Cardiac septum (tissue), 1 donor: ENCODE measurements around the gene PROCA1. TPM values are rescaled to one million over a fixed set of nuclear protein-coding genes. Genes with fewer than 3 reads are reported as not detected.
"Not testable (repeated sequence)": the region's sequence is repeated elsewhere in the genome, so short reads cannot be mapped to it uniquely, and the experiment has no call there.

Source experiments
- DNase-seq: peaks from one replicate; pipeline ENCODE4 v3.0.0-alpha.2; 2020; ENCODE audit warnings: low spot score
- intact Hi-C: fragments of 100-400 bp; cut with DNase I; formaldehyde crosslinking; loops from one replicate; pipeline ENCODE4 v1.14.0; 2022
- total RNA-seq: library from RNA; stranded (reverse); fragmentation: NEBNext Ultra II Directional; extraction: Animal tissue kit (Norgen Biotek cat#: 25700); gene quantifications from one replicate; pipeline ENCODE4 v1.2.1, GENCODE V29; 2021
- donor health status: DM: no; HTN: no; CAD: no.

Gene PROCA1
- total RNA-seq, 1 donor from 2014 or later, result 2.0 TPM

DNA sequence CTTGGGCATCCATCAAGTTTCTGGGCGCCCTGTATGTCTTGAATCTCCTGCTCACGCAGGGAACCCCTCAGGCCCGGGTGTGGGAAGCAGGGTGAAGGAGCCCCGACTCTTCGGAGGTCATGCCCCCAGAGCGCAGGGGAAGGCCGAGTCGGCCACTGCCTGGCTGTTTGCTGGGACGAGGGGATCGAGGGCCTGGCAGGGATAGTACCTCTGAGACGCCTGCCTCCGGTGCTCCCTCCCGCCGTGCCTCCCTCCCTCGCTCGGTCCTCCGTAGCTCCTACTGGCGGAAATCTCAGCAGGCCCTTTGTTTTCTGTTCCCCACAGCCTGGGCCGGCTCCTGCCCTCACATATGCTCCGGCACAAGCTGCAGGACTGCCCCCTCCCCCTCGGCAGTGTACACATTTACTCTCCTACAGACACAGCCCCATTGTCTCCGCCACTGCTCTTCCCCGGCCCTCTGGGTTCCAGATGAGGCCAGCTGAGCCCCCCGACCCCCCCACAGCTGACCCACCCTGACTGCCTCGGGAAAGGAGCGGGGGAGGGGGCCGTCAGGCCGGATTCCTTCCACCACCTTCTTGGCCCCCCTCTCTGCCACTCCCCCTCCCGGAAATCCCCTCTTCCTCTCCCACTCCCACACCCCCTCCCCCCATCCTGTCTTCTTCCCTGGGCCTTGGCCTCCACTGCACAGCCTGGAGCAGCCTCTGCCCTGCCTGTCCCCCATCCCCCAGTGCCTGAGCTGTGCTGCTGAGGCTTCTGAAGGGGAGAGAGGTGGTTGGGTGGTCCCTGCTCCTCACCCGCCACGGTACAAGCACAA lies 33.5 kb upstream of the PROCA1 start:
- intact Hi-C loops, result loop anchor here (1.0 kb wide), 1 partner anchor 17 kb away; the partner anchor contains the start of gene NEK8
- DNase-seq, result no peak

DNA sequence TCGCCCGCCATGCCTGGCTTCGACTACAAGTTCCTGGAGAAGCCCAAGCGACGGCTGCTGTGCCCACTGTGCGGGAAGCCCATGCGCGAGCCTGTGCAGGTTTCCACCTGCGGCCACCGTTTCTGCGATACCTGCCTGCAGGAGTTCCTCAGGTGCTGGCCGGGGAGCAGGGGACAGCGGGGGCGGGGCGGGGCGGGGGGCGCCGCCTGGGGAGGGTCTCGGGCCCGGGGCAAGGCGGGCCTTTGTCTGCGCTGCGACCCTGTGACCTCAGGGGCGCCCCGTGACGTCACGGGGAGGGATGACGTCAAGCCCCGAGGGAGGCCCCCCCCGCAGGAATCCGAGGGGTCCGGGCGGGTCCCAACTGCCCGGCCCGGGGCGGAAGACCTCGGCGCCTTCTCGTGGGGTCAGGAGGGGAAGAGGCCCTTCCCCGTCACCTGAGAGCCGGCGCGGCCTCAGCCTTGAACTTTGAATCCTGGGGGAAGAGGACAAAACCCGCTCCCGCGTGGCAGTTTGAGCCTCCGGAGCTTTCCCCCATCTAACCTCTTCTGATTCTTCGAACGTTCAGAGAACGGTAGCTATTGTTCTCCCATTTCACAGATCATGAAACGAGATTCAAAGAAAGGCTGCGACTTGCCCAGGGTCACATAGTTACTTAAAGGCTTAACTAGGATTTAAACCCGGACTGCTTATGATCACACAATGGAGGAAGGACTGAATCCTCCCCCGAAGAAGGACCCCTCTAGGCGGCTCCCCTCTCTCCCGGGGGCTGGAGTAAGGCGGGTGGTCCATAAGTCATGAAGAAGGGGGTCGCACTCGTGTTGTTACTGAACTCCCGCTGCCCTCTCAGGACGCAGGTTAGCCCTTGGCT lies 32.6 kb upstream of the PROCA1 start:
- intact Hi-C loops, result loop anchor here (1.0 kb wide), 1 partner anchor 16 kb away; the partner anchor contains the start of gene NEK8
- DNase-seq, result no peak

DNA sequence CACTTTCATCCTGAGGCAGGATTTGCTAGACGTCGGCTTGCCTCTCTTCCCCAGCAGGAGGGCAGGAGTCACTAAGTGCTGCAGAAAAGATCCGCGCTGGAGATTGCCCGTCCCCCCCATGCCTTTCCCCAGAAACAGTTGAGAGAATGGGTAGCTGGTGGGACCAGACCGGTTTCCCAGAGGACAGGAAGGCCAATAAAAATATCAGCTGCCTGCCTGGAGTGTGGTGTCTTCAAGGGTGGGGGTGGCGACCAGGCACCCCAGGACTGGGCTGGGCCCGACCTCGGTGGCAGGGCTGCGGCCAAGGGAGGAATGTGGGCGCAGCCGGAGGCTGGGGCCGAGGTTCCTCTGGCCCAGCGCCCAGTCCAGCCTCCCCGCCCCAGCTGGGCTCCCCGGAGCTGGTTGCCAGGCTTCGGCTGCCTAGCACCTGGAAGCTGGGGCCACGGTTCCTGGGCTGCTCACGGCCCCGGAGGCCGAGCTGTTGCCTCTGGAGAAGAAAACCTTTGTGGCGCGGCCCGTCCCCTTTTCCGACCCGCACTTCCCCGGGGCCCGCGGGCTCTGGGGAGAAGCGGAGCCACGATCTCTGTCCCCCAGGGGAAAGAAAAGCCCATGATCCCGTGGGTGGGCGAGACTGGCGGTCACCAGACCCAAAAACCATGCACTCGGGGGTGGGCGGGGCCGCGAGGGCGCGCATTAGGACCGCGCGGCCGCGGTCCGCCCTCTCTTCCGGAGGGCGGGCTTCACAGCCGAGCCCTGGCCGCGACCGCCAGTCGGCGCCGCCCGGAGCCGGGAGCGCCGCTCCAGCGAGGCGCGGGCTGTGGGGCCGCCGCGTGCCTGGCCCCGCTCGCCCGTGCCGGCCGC lies 31.8 kb upstream of the PROCA1 start, which contains the start of gene TRAF4:
TRAF4 (plus strand) TSS at position 769 of the 861 bp plus-strand sequence. CDS start 102 bp downstream, outside the sequence.
- intact Hi-C loops, result loop anchor here (1.0 kb wide), 1 partner anchor 15 kb away; the partner anchor contains the start of gene NEK8
- peak; percentile 87 for DNase-seq

DNA sequence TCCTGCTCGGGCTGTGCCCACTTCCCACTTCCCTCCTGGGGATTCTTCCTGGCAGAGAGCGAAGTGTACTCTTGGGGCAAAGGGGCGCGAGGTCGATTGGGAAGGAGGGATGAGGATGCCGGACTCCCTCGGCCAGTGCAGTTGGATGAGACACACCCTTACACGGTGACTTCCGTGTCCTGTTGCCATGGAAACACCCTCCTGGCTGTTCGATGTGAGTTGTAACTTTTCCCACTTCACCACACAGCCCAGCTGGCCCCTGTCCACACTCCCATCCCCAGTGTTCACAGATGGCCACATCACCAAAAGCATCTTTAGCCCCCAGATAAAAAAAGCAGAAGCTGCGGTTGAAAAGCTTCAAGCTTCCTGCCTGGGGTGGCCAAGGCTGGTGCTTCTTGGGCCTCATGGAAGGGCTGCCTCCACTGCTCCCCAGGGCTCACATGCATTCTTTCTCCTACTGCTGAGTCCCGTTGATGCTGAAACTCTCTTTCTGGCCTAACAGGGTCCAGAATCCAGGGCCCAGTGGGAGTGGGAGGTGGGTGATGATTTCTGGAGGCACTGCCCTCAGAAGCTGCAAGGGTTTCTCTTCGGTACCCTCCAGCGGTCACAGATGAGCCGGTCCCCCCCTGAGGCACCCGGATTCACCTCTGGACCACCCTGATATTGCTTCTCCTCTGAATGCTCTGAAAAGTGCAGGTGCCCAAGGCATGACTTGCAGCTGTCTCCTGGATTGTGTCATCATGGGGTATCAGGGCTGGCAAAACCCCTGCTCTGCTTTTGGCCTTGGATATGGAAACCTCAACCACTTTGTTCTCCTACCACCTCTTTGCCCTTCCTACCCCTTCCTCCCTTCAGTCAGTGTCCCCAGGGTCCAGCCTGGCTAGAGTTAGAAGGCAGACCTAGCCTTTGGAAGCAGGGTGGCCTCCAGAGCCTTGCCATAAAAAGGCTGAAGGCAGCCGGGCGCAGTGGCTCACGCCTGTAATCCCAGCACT lies 30.0 kb upstream of the PROCA1 start:
- intact Hi-C loops, result no loop called here
- no peak for DNase-seq

DNA sequence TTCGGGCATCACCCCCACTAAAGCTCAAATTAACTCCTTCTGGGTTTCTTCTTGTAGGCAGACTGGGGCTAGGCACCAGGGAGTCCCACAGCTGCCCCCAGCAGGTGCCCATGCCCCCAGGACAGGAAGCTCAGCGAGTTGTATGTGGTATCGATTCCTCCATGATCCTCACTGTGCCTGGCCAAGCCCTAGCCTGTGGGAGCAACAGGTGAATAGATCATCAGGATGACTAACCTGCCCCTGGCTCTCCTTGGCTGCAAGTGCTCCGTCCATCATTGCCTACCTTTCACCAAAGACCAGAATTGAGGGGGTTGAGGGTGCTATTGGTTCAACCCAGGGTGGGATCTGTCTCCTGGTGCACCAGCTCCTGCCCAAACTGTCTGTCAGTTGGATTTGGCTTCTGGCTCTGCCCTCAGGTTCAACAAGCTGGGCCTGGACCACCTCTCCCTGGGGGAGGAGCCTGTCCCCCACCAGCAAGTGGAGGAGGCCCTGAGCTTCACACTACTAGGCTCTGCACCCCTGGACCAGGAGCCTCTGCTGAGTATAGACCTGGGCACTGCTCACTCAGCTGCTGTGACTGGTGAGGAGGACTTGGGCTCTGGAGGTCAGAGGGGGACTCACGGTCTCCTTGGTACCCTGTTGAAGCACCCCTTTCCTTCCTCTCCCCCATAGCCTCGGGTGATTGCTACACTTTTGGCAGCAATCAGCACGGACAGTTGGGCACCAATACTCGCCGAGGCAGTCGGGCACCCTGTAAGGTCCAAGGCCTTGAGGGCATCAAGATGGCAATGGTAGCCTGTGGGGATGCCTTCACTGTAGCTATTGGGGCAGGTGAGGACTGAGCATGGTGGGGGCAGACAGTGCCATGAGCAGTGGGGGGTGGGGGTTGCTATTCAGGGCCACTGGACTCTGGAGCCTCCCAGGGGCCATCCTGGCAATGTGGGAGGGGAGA lies 29.0 kb upstream of the PROCA1 start:
- DNase-seq, result no peak
- intact Hi-C loops, result no loop called here

DNA sequence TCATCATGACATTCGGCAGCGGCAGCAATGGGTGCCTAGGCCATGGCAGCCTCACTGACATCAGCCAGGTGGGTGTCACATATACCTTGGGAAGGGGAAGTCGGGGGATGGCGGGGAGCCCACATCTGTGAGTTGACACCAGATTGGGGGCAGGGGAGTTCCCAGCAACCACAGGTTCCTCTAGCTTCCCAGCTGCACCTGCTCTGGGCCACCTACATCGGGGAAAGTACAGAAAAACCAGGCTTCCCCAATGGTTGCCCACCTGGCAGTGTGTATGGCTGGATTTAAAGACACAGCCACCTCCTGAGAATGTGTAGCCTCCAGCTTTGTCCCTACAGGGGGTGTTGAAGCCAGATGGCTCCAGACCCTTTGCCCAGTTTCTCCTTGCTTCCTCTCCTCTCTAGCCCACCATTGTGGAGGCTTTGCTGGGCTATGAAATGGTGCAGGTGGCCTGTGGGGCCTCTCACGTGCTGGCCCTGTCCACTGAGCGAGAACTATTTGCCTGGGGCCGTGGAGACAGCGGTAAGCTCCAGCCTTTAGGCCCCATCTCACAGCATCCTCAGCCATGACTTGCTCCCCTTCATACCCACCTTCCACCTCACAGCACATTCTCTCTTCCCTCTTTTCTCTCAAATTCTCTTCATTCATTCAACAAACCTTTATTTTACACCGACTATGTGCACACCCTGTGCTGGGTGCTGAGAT lies 27.1 kb upstream of the PROCA1 start:
- intact Hi-C loops, result no loop called here
- no peak for DNase-seq

DNA sequence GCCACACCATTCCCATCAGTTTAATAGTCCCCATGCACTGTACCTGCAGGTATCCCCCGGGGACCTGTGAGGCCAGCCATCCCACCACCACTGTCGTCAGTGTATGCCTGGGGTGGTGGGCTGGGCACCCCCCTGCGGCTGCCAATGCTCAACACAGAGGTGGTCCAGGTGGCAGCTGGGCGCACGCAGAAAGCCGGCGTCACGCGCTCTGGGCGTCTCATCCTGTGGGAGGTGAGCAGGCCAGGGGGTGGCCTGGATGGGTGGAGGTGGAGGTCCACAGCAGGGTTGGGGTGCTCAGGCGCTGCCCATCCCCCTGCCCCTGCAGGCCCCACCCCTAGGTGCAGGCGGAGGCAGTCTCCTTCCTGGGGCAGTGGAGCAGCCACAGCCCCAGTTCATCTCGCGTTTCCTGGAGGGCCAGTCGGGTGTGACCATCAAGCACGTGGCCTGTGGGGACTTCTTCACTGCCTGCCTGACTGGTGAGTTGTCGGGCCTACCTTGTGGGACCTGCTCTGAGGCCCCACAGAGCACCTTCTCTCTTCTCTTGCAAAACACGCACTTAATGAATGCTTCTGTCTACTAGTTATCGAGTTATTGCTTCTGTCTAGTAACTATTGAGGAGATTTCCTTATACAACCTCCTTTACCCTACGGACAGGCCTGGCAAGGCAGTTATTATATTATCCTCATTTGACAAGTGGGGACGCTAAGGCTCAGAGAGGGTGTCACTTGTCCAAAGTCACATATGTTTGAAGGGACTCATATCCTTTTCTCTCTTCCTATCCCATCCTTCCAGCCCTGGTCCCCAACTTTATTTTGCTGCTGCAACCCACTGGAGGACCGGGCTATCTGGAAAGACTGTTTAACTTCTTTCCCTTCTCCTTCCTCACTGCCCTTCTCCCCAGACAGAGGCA lies 26.3 kb upstream of the PROCA1 start:
- intact Hi-C loops, result no loop called here
- no peak for DNase-seq

DNA sequence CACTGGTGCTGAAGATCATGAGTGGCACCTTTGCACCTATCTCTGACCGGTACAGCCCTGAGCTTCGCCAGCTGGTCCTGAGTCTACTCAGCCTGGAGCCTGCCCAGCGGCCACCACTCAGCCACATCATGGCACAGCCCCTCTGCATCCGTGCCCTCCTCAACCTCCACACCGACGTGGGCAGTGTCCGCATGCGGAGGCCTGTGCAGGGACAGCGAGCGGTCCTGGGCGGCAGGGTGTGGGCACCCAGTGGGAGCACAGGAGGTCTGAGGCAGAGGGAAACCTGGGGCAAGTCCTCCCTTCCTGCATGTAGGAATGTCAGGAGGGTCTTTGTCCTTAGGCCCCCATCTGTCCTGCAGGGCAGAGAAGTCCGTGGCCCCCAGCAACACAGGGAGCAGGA lies 25.6 kb upstream of the PROCA1 start:
- intact Hi-C loops, result no loop called here
- no peak for DNase-seq

DNA sequence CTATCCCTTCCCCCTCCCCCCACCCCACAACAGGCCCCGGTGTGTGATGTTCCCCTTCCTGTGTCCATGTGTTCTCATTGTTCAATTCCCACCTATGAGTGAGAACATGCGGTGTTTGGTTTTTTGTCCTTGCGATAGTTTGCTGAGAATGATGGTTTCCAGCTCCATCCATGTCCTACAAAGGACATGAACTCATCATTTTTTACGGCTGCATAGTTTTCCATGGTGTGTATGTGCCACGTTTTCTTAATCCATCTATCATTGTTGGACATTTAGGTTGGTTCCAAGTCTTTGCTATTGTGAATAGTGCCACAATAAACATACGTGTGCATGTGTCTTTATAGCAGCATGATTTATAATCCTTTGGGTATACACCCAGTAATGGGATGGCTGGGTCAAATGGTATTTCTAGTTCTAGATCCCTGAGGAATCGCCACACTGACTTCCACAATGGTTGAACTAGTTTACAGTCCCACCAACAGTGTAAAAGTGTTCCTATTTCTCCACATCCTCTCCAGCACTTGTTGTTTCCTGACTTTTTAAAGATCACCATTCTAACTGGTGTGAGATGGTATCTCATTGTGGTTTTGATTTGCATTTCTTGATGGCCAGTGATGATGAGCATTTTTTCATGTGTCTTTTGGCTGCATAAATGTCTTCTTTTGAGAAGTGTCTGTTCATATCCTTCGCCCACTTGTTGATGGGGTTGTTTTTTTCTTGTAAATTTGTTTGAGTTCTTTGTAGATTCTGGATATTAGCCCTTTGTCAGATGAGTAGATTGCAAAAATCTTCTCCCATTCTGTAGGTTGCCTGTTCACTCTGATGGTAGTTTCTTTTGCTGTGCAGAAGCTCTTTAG lies 24.5 kb upstream of the PROCA1 start:
- intact Hi-C loops, DNase-seq: not testable (repeated sequence)

DNA sequence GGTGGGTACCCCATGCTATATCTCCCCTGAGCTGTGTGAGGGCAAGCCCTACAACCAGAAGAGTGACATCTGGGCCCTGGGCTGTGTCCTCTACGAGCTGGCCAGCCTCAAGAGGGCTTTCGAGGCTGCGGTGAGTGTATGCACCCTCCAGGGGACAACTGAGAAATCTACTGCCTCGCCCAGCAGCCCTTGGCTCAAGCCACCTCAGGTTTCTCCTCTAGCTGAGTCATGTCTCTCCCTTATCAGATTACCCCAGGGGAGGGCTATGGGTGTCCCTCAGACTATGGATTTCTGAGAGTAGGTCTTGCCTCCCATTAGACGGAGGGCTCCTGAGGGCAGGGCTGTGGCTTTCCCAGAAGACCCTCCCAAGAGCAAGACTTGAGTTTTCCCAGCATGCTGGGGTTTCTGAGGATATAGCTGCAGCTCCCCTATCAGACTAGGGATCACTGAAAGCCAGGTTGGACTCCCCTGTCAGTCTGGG lies 23.6 kb upstream of the PROCA1 start:
- intact Hi-C loops, result no loop called here
- no peak for DNase-seq

DNA sequence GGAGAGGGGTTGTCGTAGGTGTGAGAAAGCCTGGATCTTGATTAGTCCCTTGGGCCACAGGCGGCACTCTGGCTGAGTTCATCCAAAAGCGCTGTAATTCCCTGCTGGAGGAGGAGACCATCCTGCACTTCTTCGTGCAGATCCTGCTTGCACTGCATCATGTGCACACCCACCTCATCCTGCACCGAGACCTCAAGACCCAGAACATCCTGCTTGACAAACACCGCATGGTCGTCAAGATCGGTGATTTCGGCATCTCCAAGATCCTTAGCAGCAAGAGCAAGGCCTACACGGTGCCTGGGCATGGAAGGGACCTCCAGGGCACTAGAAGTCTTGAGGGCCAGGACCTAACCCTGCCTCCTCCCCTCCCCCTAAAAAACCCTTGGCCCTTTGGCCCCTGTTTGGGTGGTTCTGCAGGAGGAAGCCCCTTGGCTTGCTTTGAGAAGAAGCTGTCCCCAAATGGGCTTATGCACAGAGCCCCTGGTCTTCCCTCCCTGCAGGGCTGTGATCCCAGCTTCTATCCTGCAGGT lies 23.1 kb upstream of the PROCA1 start:
- intact Hi-C loops, result no loop called here
- DNase-seq, result no peak

DNA sequence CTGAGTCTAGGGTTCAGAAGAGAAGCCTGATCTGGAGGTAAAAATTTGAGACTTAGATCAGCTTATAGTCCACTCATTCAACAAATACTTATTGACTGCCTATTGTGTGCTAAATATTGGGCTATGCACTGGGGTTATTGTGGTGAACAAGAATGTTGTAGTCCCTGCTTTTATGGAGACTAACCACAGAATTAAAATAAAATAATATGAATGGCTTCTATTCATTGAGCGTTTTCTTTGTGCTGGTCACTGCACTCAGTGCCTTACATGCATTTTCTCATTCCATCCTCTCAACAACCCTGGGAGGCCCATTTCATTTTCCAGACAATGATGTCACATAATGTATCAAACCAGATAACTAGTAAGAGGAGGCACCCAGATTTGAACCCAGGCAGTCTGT lies 21.7 kb upstream of the PROCA1 start:
- intact Hi-C loops, result no loop called here
- DNase-seq, result no peak

DNA sequence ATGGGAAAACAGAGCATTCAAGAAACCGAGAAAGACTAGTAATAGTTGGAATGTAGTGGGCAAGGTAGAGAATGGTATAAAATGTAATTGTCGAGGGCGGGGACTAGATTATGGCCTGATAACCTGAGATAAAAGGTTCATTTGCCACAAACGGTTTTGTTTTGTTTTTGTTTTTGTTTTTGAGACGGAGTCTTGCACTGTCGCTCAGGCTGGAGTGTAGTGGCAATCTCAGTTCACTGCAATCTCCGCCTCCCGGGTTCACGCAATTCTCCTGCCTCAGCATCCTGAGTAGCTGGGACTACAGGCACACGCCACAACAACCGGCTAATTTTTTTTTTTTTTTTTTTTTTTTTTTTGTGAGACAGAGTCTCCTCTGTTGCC lies 18.3 kb upstream of the PROCA1 start:
- intact Hi-C loops, result loop anchor here (10.0 kb wide), 1 partner anchor 385 kb away; no protein-coding TSS in a partner anchor
- no peak for DNase-seq
